Right lobe of liver (tissue), 4 donors: ENCODE measurements around the gene CACNA1C.

Experiments
- CTCF ChIP-seq, 4 donors: fragments of 200-600 bp in 3 of 4; fragments of 450-650 bp in 1 of 4; IDR thresholded peaks; one replicate each; pipeline versions ENCODE4 v1.5.1 to v1.8.0; 2016 to 2022; ENCODE audit warnings: antibody characterized with exemption in 4 of 4, mild to moderate bottlenecking in 2 of 4
- POLR2A ChIP-seq: fragments of 450-650 bp; IDR thresholded peaks from one replicate; pipeline ENCODE4 v1.6.1; 2017; ENCODE audit warnings: antibody characterized with exemption, mild to moderate bottlenecking
- donor health status: DM: no; HTN: no; CAD: no.
- donor health status: DM: no; HTN: no; CAD: no.
- donor health status: DM: no; HTN: yes; CAD: no.

GRCh38 chr12:2172491-2173214 is 119.9 kb downstream of the CACNA1C start:
- no peak for TF ChIP-seq CTCF (IDR thresholded peaks at IDR 0.05)
- TF ChIP-seq POLR2A = no peak
